Activated CD4-positive, CD25-positive, alpha-beta regulatory T cell treated with anti-CD3 and anti-CD28 coated beads, Interleukin-2, amount 50 U/mL, for 24 hours (primary cell): ENCODE data around the gene ZNF345.

Experiments used
- ATAC-seq, 2 donors: fragments of 150-1000 bp; cut with Tn5 transposase; one replicate each; pipeline ENCODE4 v1.10.0; 2021; ENCODE audit warnings: mild to moderate bottlenecking in 1 of 2, moderate library complexity in 1 of 2

Gene ZNF345

DNA sequence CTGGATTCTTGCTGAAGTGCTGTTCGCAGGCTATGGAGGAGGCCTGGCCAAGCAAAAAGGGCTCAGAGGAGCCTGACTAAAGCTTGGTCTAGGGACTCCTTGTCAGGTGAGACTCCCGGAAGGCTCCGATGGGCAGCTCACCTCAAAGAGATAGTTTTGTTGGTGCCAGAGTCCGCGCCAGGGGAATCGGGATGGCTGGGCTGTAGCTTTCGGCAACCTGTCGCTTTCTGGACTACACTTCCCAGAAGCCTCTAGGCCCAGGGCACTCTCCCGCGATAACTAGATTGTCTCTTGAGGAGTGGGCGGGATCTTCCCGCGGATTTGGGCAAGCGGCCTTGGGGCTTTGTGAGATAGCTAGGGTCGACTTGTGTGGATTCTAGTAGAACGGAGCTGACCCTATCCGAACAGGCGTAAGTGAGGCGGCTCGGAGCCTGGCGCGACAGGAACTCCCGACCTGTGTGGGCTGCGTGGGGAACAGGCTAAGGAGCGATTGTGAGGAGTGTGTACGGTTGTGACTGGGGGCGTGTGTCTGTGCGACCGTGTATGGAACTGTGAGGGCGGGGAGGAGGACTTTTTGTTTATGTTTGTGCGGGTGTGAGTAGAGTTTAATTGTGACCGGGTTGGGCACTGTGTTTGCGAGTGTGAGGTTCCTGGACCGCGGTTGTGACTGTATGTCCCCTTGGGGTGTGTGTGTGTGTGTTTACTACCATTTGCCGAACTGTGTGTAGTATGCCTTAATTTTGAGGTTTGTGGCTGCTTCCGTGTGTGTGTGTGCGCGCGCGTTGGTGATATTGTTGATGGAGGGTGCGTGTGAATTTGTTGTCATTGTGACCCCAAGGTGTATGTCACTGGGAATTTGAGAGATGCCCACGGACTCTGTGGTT is at the start of gene ZNF345:
ZNF345 (plus strand) TSS at position 318 of the 884 bp plus-strand sequence. CDS start 25,955 bp downstream, outside the sequence.
- ATAC-seq = peak; percentile 78 to 79

DNA sequence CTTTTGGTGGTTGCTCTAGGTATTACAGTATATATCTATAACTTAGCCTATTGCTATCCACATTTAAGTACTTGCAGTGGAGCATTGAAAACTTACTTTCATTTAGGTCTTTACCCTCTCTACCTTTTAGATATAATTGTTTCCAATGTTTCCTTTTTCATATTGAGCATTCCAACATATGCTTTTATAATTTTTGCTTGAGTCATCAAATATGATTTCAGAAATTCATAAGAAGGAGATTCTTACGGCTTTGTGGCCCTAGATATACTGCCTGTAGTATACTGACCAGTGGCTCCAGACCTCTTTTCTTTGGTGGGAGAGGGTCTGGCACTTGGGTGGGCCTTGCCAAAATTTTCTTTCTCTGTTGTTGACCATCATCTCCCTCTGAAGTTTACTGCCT is 45.3 kb upstream of the ZNF345 start:
- ATAC-seq = no peak

DNA sequence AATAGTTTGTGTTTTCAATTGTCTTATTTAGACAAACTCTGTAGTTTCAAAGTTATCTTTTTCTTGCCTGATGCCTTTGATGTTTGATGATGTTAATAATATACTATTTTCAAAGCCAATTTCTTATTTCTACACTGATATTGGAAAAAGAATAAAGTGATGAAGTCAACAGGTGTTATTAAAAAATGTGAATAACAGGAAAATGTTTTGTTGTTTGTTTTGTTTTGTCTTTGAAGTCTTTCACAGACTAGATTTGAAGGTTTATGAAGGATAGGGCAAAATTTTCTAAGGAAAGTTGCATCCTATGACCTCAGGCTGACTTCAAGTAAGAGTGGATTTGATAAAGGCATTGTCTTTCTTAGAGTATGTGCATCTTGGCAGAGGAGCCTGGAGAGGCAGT is 43.6 kb upstream of the ZNF345 start:
- no peak for ATAC-seq

DNA sequence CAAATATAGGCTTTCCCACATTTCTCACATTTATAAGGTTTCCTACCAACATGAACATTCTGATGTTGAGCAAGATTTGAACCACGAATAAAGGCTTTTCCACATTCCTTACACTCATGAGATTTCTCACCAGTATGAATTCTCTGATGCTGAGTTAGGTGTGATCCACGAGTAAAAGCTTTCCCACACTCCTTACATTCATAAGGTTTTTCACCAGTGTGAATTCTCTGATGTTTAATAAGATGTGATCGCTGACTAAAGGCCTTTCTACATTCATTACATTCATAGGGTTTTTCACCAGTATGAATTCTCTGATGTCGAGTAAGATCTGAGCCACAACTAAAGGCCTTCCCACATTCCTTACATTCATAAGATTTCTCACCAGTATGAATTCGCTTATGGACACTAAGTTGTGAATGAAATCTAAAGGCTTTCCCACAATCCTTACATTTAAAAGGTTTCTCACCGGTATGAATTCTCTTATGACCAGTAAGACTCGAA is 31.5 kb upstream of the ZNF345 start:
- ATAC-seq = no peak

DNA sequence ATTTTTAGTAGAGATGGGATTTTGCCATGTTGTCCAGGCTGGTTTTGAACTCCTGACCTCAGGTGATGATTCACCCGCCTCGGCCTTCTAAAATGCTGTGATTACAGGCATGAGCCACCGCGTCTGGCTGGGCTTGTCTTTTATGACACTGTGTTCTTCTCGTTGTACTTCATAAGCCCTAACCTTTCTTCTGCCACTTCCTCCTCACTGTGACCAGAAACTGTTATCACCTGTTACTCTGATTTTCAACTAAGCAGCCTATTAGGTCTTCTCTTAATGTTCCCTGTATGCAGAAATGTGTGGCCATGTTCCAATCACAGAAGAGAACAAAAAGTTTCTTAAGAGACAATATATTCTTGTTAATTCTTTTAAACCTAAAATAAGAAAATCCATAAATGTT is 28.9 kb upstream of the ZNF345 start:
- no peak for ATAC-seq

DNA sequence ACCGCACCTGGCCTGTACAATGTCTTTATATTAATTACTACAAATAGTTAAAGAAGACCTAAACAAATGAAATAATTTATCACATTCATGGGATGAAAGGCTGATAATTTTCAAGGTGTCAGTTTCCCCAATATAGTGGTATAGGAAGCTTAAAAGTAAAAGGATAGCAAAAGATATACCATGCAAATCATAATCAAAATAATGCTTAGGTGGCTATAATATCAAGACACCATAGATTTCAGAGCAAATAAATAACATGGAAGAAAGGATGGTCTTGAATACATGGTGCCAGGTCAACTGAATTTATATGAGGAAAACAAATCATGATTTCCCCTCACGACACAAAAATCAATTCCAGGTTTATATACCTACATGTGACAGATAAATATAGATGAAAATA is 17.2 kb upstream of the ZNF345 start:
- no peak for ATAC-seq

DNA sequence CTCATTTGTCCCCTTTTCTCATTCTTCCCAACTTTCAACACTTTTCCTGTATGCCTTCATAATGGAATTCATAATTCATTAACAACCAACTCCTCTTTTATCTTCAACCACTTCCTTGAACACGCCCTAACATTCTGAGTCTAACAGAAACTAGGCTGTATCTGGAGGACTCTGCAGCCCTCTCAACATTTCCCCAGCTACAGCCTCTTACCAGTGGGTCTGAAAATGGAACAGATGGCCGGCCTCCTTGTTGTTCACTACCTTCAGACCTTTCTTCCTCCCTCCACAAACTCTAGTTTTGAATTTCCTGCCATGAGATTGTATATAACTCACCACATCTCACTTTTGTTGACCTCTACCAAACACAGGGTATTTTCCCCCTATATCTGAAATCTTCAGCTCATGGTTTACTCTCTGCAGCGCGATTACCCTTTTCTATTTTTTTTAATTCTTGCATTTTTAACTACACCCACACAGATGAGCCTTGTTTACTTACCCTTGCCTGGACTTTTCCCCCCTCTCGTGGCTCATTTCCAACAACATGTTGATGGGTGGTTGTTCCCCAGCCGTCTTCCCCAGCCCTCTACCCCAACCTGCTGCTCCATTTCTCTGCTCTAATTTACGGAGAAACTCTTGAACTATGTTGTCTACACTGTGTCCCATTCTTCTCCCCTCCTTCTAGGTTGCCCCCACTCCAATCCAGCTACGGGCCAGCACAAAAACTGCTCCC is 13.3 kb upstream of the ZNF345 start:
- no peak for ATAC-seq

DNA sequence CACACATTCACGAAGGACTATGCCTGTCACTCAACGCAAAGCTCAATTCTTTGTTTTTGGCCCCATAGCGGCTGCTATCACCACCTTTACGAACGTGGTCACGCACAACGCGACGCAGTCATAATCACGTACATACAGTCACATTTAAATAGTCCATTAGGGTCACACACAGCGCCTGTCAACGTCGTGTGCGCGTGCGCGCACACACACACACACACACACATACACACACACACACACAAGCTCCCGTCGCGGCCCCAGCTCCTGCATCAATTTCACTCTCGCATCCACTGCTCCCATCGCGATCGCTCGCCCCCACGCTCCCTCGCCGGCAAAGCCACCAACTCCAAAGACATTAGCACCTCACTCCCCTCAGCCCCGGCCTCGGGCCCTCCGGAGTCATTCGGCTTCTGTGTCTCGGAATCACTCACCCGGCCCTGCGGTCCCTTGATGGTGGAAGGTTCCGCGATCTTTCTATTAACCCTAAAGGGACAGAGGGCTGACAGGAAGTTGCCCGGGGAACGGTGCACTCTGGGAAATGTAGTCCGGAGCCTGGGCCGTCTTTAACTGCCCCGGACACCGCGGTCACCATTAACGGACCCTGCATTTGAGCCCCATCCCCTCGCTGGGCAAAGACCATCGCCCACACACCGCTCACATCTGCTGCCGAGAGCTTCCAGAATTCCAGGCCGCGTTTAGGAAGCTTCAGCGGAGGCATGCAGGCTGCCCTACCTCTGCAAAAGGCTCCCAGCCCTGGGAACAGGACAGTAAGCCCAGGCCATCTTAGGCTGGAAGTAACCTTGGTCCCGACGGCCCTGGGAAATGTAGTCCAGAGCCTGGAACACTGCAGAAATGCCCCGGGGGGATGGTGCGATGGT is 12.5 kb upstream of the ZNF345 start, which contains the start of gene ZNF790:
ZNF790 (minus strand) TSS at position 482 of the 878 bp plus-strand sequence. CDS start 12,768 bp downstream, outside the sequence.
- ATAC-seq = peak; percentile 98 to 99

DNA sequence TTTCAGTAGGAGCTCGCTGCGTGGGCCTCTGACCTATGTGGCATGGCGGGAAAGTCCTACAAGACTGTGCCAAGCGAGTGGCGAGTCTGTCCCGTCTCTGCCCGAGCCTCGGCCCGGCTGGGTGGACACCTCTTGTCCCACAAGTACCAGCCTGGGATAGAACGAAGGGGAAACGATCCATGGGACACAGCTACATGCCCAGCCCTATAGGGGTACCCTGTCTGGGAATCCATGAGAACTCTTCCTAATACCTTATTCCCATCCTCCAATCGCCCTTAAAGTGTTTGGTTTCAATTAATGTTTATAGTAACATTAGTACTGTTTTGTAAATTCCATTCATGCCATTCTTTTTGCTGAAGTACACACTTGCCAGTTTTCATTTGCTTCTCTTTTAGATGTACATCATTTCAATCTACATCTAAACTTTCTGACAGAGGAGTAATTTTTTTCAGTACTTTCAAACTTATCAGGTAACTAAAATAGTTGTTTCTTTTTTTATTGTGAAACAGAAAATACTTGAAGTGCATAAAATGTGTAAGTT is 11.8 kb upstream of the ZNF345 start:
- ATAC-seq = no peak

DNA sequence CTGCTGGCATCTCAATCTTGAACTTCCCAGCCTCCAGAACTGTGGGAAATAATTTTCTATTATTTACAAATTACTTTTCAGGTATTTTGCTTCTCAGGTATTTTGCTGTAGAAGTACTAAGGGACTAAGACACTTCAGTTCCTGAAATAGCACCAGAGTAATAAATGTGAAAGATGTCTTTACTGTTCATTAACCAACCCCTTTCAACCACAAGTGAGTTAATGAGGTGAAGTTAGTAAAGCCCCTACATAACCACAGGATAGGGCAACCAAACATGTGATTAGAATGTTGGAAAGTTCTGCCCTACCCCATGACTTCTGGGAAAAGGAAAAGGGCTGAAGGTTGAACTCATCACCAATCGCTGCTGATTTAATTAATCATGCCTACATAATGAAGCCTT is 2.7 kb upstream of the ZNF345 start:
- ATAC-seq = no peak

DNA sequence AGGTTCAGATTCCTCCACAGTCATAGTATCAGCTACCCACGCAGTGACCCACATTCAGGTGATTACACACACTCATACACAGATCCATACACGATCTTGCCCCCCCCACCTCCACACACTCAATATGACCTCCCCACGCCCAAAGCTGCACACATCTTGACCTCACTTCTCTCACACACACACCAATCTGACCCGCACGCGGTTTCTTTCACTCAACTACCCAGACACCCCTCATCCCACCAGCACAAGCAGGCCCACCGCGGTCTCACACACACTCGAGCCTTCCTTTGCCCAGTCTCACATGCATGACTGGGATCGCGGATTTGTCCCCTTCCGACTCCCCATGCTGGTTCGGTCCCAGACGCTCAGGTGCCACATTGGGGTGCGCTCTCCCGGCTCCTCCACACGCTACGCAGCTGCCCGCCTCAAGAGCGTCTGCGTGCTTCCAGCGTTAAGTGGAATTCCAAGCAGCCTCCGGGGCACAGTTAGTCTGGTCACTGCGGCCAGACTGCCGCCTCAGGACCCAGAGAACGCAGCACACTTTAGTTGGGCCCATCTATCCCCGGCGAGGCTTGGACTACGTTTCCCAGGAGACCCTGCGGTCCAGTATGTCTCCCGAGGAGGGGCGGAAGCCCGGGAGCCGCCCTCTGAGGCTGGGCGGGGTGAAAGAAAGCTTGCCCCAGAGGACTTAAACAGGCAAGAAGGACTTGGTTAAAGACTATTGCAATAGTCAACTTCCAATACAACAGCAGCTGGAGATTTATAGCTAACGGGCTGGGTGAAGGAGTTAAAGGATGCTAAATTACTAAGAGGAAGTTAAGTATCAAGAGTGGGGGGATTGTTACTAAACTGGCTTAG is 746 bp upstream of the ZNF345 start:
- peak; percentile 88 to 93 for ATAC-seq

DNA sequence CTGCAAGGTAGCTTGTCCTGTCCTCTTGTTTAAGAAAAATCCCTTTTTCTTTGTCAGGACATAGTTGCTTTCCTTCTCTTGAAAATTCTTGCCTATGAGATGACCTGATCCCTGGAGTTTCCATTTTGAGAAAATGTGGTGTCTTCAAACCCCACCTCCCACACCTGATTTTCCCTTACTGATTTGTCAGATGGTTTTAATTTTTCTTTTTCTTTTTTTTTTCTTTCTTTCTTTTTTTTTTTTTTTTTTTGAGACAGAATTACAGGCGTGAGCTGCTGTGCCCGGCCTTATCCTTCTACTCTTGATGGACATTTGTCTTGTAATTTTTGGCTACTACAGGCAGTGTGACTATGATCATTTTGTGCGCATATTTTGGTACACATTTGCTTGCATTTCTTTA is 1.2 kb downstream of the ZNF345 start:
- no peak for ATAC-seq

DNA sequence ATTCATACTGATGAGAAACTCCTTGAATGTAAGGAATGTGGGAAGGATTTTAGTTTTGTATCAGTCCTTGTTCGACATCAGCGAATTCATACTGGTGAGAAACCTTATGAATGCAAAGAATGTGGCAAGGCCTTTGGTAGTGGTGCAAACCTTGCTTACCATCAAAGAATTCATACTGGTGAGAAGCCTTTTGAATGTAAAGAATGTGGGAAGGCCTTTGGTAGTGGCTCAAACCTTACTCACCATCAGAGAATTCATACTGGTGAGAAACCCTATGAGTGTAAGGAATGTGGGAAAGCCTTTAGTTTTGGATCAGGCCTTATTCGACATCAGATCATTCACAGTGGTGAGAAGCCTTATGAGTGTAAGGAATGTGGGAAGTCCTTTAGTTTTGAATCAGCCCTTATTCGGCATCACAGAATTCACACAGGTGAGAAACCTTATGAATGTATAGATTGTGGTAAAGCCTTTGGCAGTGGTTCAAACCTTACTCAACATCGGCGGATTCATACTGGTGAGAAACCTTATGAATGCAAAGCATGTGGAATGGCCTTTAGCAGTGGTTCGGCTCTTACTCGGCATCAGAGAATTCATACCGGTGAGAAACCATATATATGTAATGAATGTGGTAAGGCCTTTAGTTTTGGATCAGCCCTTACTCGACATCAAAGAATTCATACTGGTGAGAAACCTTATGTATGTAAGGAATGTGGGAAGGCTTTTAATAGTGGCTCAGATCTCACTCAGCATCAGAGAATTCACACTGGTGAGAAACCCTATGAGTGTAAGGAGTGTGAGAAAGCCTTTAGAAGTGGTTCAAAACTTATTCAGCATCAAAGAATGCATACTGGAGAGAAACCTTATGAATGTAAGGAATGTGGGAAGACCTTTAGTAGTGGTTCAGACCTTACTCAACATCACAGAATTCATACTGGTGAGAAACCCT is 26.6 kb downstream of the ZNF345 start:
- ATAC-seq = no peak

DNA sequence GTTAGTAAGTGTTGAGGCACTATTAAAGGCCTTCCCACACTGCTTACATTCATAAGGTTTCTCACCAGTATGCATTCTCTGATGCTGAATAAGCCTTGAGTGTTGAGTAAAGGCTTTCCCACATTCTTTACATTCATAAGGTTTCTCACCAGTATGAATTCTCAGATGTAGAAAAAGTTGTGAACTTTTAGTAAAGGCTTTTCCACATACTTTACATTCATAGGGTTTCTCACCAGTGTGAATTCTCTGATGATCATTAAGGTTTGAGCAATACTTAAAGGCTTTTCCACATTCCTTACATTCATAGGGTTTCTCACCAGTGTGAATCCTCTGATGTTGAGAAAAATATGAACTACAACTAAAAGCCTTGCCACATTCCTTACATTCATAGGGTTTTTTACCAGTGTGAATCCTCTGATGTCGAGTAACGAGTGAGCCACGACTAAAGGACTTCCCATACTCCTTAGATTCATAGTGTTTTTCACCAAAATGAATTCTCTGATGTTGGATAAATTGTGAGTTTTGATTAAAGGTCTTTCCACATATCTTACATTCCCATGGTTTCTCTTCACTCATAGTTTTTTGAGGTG is 41.2 kb downstream of the ZNF345 start:
- ATAC-seq = no peak

DNA sequence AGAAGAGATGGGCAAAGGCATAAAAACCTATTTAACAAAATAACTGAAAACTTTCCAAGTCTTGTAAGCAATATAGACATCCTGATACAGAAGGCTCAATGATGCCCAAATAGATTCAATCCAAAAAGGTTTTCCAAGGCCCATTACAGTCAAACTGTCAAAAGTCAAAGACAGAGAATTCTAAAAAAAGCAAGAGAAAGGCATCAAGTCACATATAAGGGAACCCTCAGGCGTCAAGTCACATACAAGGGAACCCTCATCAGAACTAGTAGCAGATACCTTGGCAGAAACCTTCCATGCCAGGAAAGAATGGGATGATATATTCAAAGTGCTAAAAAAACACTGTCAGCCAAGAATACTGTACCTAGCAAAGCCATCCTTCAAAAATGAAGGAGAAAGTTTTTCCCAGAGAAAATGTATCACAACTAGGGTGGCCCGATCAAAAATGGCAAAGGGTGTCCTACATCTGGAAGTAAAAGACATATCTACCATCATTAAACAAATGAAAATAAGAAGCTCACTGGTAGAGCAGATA is 44.2 kb downstream of the ZNF345 start:
- ATAC-seq = no peak

DNA sequence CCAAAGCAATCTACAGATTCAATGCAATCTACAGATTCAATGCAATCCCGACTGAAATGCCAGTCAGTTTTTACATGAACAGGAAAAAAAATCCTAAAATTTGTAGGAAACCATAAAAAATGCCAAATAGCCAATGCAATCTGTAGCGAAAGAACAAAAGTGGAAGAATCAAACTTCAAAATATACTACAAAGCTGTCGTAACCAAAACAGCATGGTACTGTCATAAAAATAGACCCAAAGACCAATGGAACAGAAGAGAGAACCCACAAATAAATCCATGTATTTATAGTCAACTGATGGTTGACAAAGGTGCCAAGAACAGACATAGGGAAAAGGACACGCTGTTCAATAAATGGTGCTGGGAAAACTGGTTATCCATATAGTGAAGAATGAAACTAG is 47.7 kb downstream of the ZNF345 start:
- ATAC-seq = no peak

DNA sequence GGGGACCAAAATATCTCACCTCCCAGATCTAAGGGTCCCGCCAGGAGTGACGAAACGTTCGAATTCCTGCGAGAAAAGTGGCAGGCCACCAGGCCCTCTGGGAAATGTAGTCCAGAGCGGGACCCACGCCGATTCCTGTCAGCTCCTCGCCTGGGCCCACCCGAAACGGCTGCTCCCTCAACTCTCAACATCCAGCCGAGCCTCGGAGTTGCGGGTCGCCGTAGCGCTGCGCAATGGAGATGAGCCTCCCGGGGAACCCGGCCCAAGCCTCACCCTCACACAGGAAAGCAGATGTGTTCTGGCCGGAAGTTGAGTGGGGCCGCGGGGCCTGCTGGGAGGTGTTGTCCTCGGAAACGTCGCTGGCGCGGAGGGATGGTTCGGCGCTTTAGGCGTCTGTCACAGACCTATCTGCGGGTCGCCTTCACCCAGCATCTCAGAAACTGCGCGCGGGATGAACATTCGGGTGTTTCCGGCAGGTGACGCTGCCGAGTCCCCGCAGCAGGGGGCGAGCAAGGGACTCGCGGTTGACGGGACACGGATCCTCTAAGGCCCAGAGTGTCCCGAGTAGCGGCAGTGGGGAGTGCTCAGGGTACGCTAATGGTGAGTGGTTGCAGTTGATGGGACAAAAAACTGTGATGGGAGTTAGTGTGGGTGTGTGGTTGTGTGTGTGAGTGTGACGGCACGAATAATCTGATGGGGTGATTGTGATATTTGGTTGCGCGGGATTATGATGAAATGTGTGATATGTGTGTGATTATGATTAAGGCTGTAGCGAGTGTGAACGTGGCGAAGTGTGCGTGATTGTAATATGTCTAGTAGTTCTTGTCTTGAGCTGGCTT is 65.5 kb downstream of the ZNF345 start, which contains the start of the genes ZNF568 and ZNF829:
ZNF568 (plus strand) TSS at position 341 of the 839 bp plus-strand sequence. CDS start 6,439 bp downstream, outside the sequence.
ZNF829 (minus strand) TSS at position 300 of the 839 bp plus-strand sequence. CDS start 1,124 bp downstream, outside the sequence.
- ATAC-seq = peak; percentile 97 to 98

DNA sequence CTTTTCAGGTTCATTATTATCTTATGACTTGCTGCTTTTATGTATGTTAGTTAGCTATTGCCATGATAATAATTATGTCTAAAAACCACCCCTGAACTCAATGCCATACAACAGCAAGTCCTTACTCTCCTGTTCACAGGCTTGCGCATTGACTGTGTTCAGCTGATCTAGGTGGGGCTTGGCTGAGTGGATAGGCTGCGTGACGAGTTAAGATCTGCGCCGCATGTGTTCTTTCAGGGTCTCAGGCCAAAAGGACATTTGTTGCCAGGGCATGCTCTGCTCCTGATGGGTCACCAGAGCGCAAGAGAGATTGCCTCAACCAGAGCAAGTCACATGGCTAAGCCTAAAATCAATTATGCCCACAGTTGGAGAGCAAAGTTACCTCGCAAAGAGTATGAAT is 66.3 kb downstream of the ZNF345 start:
- ATAC-seq = no peak
